Measurements from ENCODE around the gene ESR1. TPM values are rescaled to one million over a fixed set of nuclear protein-coding genes. Genes with fewer than 3 reads are reported as not detected.

Gene ESR1
- total RNA-seq, 2 experiments from 2014 or later: 0.06 TPM; not detected in 1

- CTCF ChIA-PET (ENCODE audit: unreplicated experiment): no interaction called here
- H3K79me2 ChIP-seq (ENCODE audit: insufficient read depth, low read depth, low read length): no peaks in the 10 kb centered on the region
- peaks cover 58% of the 10 kb centered on the region for H3K36me3 ChIP-seq (ENCODE audit: insufficient read depth, low read length)
- no peaks in the 10 kb centered on the region for H3K9me3 ChIP-seq (ENCODE audit: low read length)
- POLR2A ChIA-PET: interaction anchor here (0.7 kb wide), 1 partner anchor 172 kb away, joined by 3 read pairs; no protein-coding TSS in a partner anchor
- H3K9me2 ChIP-seq (ENCODE audit: insufficient read depth, low read length): no peaks in the 10 kb centered on the region
- no peak overlapping the region for H3K27ac ChIP-seq (ENCODE audit: low read depth, low read length, poor library complexity, severe bottlenecking)
- no peak for DNase-seq (ENCODE audit: low spot score)
- intact Hi-C loops (cut with micrococcal nuclease; ENCODE audit: unreplicated experiment): no loop called here
- no peak overlapping the region for H2AFZ ChIP-seq (ENCODE audit: low read length)
- BruUV-seq (replicated peaks): no TSS peak
- no peak overlapping the region for H3K4me2 ChIP-seq (ENCODE audit: low read length)
- no peak overlapping the region for H3K4me3 ChIP-seq (ENCODE audit: low read depth, low read length, poor library complexity, severe bottlenecking)
- H3K4me1 ChIP-seq (ENCODE audit: insufficient read depth, low read length, poor library complexity, severe bottlenecking): no peaks in the 10 kb centered on the region
- TF ChIP-seq CTCF (conservative IDR thresholded peaks at IDR 0.05; ENCODE audit: low read length) (no peak), EZH2phosphoT487 (IDR thresholded peaks at IDR 0.05; ENCODE audit: borderline replicate concordance, low read depth, low read length) (no peak)
- no peaks in the 10 kb centered on the region for H4K20me1 ChIP-seq (ENCODE audit: insufficient read depth, low read length)
Observed at GRCh38 chr6:152160346-152160745, 352.9 kb downstream of the ESR1 start.

DNA sequence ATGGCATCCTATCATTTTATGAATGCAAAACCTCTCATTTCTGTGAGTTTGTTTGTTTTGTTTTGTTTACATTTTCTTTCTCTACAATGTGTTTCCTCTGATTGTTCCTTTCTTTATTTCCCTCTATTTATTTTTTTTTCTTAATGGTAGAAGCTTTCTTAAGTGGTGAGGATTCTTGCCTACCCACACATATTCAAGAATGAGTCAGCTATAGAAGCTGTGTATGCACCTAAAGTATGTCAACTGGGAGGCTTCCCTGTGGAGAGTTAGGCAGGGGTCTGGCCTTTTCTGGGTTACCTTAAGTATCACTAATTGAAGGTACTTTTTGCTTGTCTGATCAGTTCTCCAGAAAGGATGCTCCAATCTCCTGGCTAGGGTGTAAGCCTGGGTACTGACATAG, 354.0 kb downstream of the ESR1 start:
- Histone ChIP-seq H3K36me3 (ENCODE audit: insufficient read depth, low read length) (peaks cover 56% of the 10 kb centered on the region), H3K9me3 (ENCODE audit: low read length) (no peaks in the 10 kb centered on the region), H3K4me3 (ENCODE audit: low read depth, low read length, poor library complexity, severe bottlenecking) (no peak overlapping the region), H3K4me1 (ENCODE audit: insufficient read depth, low read length, poor library complexity, severe bottlenecking) (no peaks in the 10 kb centered on the region), H3K79me2 (ENCODE audit: insufficient read depth, low read depth, low read length) (no peaks in the 10 kb centered on the region), H3K4me2 (ENCODE audit: low read length) (no peak overlapping the region), H3K9me2 (ENCODE audit: insufficient read depth, low read length) (no peaks in the 10 kb centered on the region), H3K27ac (ENCODE audit: low read depth, low read length, poor library complexity, severe bottlenecking) (no peak overlapping the region), H2AFZ (ENCODE audit: low read length) (no peak overlapping the region), H4K20me1 (ENCODE audit: insufficient read depth, low read length) (no peaks in the 10 kb centered on the region)
- TF ChIP-seq CTCF (conservative IDR thresholded peaks at IDR 0.05; ENCODE audit: low read length): no peak
- no peak for TF ChIP-seq EZH2phosphoT487 (IDR thresholded peaks at IDR 0.05; ENCODE audit: borderline replicate concordance, low read depth, low read length)
- no TSS peak for BruUV-seq (replicated peaks)
- POLR2A ChIA-PET: interaction anchor here (1.2 kb wide), 1 partner anchor 13 kb away, joined by 3 read pairs; no protein-coding TSS in a partner anchor
- no peak for DNase-seq (ENCODE audit: low spot score)
- intact Hi-C loops (cut with micrococcal nuclease; ENCODE audit: unreplicated experiment): no loop called here
- CTCF ChIA-PET (ENCODE audit: unreplicated experiment): no interaction called here

- Histone ChIP-seq H4K20me1 (ENCODE audit: insufficient read depth, low read length) (no peaks in the 10 kb centered on the region), H3K9me2 (ENCODE audit: insufficient read depth, low read length) (no peaks in the 10 kb centered on the region), H3K4me3 (ENCODE audit: low read depth, low read length, poor library complexity, severe bottlenecking) (no peak overlapping the region), H3K79me2 (ENCODE audit: insufficient read depth, low read depth, low read length) (no peaks in the 10 kb centered on the region), H3K4me2 (ENCODE audit: low read length) (no peak overlapping the region), H3K27ac (ENCODE audit: low read depth, low read length, poor library complexity, severe bottlenecking) (no peak overlapping the region), H3K4me1 (ENCODE audit: insufficient read depth, low read length, poor library complexity, severe bottlenecking) (no peaks in the 10 kb centered on the region), H3K9me3 (ENCODE audit: low read length) (no peaks in the 10 kb centered on the region), H2AFZ (ENCODE audit: low read length) (no peak overlapping the region), H3K36me3 (ENCODE audit: insufficient read depth, low read length) (peaks cover 60% of the 10 kb centered on the region)
- no TSS peak for BruUV-seq (replicated peaks)
- ChIA-PET CTCF (ENCODE audit: unreplicated experiment) (interaction anchor here (0.8 kb wide), 1 partner anchor 20 kb away, joined by 4 read pairs; no protein-coding TSS in a partner anchor), POLR2A (interaction anchor here (0.6 to 1.1 kb wide), 3 partner anchors 26 to 174 kb away, joined by 3 read pairs; no protein-coding TSS in a partner anchor)
- no peak for TF ChIP-seq EZH2phosphoT487 (IDR thresholded peaks at IDR 0.05; ENCODE audit: borderline replicate concordance, low read depth, low read length)
- TF ChIP-seq CTCF (conservative IDR thresholded peaks at IDR 0.05; ENCODE audit: low read length): no peak
- DNase-seq (ENCODE audit: low spot score): no peak
- intact Hi-C loops (cut with micrococcal nuclease; ENCODE audit: unreplicated experiment): no loop called here
Observed at GRCh38 chr6:152164957-152165356, 357.5 kb downstream of the ESR1 start.
